K562 (cell line): ENCODE data around the gene IQUB. TPM values are rescaled to one million over a fixed set of nuclear protein-coding genes. Genes with fewer than 3 reads are reported as not detected.

Experiments used
- ATAC-seq: fragments of 200-7000 bp; cut with Tn5 transposase; 3 replicates; pipeline ENCODE4 v1.9.1; 2020; ENCODE audit warnings: moderate library complexity
- BruUV-seq: library from RNA; stranded (reverse); fragments of 400-500 nt; replicated peaks from 2 replicates; lab custom pipeline; 2021; lab: Mats Ljungman, UMichigan
- CTCF ChIA-PET: fragments of 300-600 bp; formaldehyde crosslinking; extraction: SDS; loops from one replicate; lab custom pipeline; 2021; ENCODE audit warnings: low intra/inter-chr PET ratio; lab: Yijun Ruan, JAX
- POLR2A ChIA-PET: fragments of 300-600, 350-650 bp; sonication (Branson Sonifier 250); formaldehyde crosslinking; extraction: SDS; loops from one replicate; lab custom pipeline; 2021; ENCODE audit warnings: antibody characterized with exemption, inconsistent platforms; lab: Yijun Ruan, JAX
- DNase-seq, 4 experiments: peaks; one replicate each; pipeline versions ENCODE4 v3.0.0 to v3.0.0-alpha.2; 2011 to 2018; ENCODE audit warnings: low spot score in 3 of 4, mixed read lengths in 3 of 4; ENCODE audit errors: extremely low read depth in 1 of 4
- FAIRE-seq: peaks from 2 replicates; lab custom pipeline; 2011; peaks lifted over from hg19 to GRCh38; lab: Jason Lieb, UNC
- H2AFZ ChIP-seq: 2 replicates; pipeline ENCODE4 v1.6.0; 2011; ENCODE audit warnings: low read depth, low read length, control low read depth, inconsistent platforms
- H3K27ac ChIP-seq: fragments of 200-600 bp; 3 replicates; pipeline ENCODE4 v1.8.0; 2011; ENCODE audit warnings: low read depth, mild to moderate bottlenecking, control low read depth, inconsistent platforms, low read length, moderate library complexity, mixed read lengths; ENCODE audit errors: extremely low read depth
- H3K27me3 ChIP-seq, 2 experiments: fragments of 300-600 bp in 1 of 2; 2 replicates in 1 of 2; 3 replicates in 1 of 2; pipeline versions ENCODE4 v1.6.0 to v1.8.0; 2011; ENCODE audit warnings: inconsistent platforms in 2 of 2, low read length in 2 of 2, mild to moderate bottlenecking in 1 of 2, mixed read lengths in 1 of 2, moderate library complexity in 1 of 2; ENCODE audit not compliant: control insufficient read depth in 2 of 2, insufficient read depth in 2 of 2
- H3K36me3 ChIP-seq: fragments of 300-600 bp; 3 replicates; pipeline ENCODE4 v1.8.0; 2011; ENCODE audit warnings: mild to moderate bottlenecking, low read length, inconsistent platforms; ENCODE audit not compliant: control insufficient read depth, insufficient read depth
- H3K4me1 ChIP-seq, 2 experiments: fragments of 200-600 bp in 1 of 2; replicated peaks in 1 of 2; 2 replicates in 1 of 2; 3 replicates in 1 of 2; pipeline versions ENCODE4 v1.5.1 to v1.8.0; 2011; ENCODE audit warnings: inconsistent platforms in 2 of 2, low read length in 2 of 2, mild to moderate bottlenecking in 1 of 2, mixed read lengths in 1 of 2, moderate library complexity in 1 of 2; ENCODE audit not compliant: control insufficient read depth in 2 of 2, insufficient read depth in 2 of 2
- H3K4me2 ChIP-seq: 2 replicates; pipeline ENCODE4 v1.6.1; 2011; ENCODE audit warnings: low read length, control low read depth, inconsistent platforms, mixed read lengths; ENCODE audit not compliant: insufficient read depth
- H3K4me3 ChIP-seq: fragments of 200-600 bp; sonication (generic), shearing (Covaris generic); 2 replicates; pipeline ENCODE4 v1.5.1; 2016; ENCODE audit warnings: control low read depth, inconsistent platforms
- H3K79me2 ChIP-seq: fragments of 200-600 bp; 3 replicates; pipeline ENCODE4 v1.8.0; 2011; ENCODE audit warnings: low read length, inconsistent platforms; ENCODE audit not compliant: control insufficient read depth, insufficient read depth
- H3K9ac ChIP-seq, 2 experiments: 2 replicates each; pipeline versions ENCODE4 v1.6.0 to v1.6.1; 2011; ENCODE audit warnings: low read depth in 2 of 2, low read length in 2 of 2, control low read depth in 1 of 2, inconsistent platforms in 1 of 2, mild to moderate bottlenecking in 1 of 2, mixed read lengths in 1 of 2; ENCODE audit not compliant: insufficient read depth in 1 of 2
- H3K9me1 ChIP-seq: one replicate; pipeline ENCODE4 v1.6.0; 2011; ENCODE audit warnings: inconsistent platforms, mild to moderate bottlenecking, low read length, moderate library complexity; ENCODE audit not compliant: control insufficient read depth, insufficient read depth
- H3K9me3 ChIP-seq: replicated peaks from 2 replicates; pipeline ENCODE4 v1.5.1; 2011; ENCODE audit warnings: low read depth, low read length, inconsistent platforms; ENCODE audit not compliant: control insufficient read depth, insufficient read depth
- H4K20me1 ChIP-seq: replicated peaks from 2 replicates; pipeline ENCODE4 v1.6.1; 2011; ENCODE audit warnings: low read length, inconsistent platforms, mixed read lengths; ENCODE audit not compliant: control insufficient read depth, insufficient read depth
- BRF1 ChIP-seq: IDR thresholded peaks from 3 replicates; pipeline ENCODE4 v1.6.1; 2011; ENCODE audit warnings: borderline replicate concordance, mild to moderate bottlenecking; ENCODE audit not compliant: insufficient read length; ENCODE audit errors: extremely low read depth
- KAT8 ChIP-seq: fragments of 450-650 bp; IDR thresholded peaks from 2 replicates; pipeline ENCODE4 v1.6.1; 2016; ENCODE audit warnings: low read depth, mild to moderate bottlenecking
- MCM7 ChIP-seq, 2 experiments: fragments of 450-650 bp; IDR thresholded peaks; 2 replicates each; pipeline ENCODE4 v1.6.1; 2016 to 2018
- MEF2D ChIP-seq: conservative IDR thresholded peaks from 2 replicates; pipeline ENCODE4 v1.6.1; 2016; ENCODE audit warnings: low read depth, missing genetic modification characterization, missing compliant biosample characterization
- MYC ChIP-seq, 2 experiments: fragments of 250-450 bp in 1 of 2; sonication (Bioruptor Pico) in 1 of 2; IDR thresholded peaks; 2 replicates each; pipeline versions ENCODE4 v1.5.1 to v1.6.1; 2012 to 2021; ENCODE audit warnings: low read depth in 2 of 2, borderline replicate concordance in 1 of 2, improper control_type of control experiment in 1 of 2, low read length in 1 of 2, mild to moderate bottlenecking in 1 of 2, moderate library complexity in 1 of 2
- NFE2L1 ChIP-seq: fragments of 450-650 bp; IDR thresholded peaks from 2 replicates; pipeline ENCODE4 v1.6.1; 2016; ENCODE audit warnings: missing genetic modification characterization, low read depth, mild to moderate bottlenecking, missing compliant biosample characterization, moderate library complexity, borderline replicate concordance
- RNF219 ChIP-seq: fragments of 250-450 bp; sonication (Bioruptor Pico); IDR thresholded peaks from 2 replicates; pipeline ENCODE4 v1.5.0; 2022; ENCODE audit warnings: mild to moderate bottlenecking
- SNAPC5 ChIP-seq: fragments of 250-450 bp; sonication (Bioruptor Pico); IDR thresholded peaks from 2 replicates; pipeline ENCODE4 v1.8.0; 2021; ENCODE audit warnings: moderate library complexity, mild to moderate bottlenecking, inconsistent platforms
- TBP ChIP-seq: optimal IDR thresholded peaks from 2 replicates; pipeline ENCODE3; 2011; ENCODE audit warnings: low read depth, low read length, improper control_type of control experiment
- XRCC5 ChIP-seq: fragments of 200-400 bp; formaldehyde crosslinking; IDR thresholded peaks from 2 replicates; pipeline ENCODE4 v1.6.1; 2017; ENCODE audit warnings: low read depth, mild to moderate bottlenecking, low read length
- ZC3H4 ChIP-seq: sonication (generic); formaldehyde crosslinking; IDR thresholded peaks from 2 replicates; pipeline ENCODE4 v1.9.0; 2021; ENCODE audit warnings: missing genetic modification reagents, borderline replicate concordance
- ZNF140 ChIP-seq: fragments of 250-450 bp; sonication (Bioruptor Pico); IDR thresholded peaks from 2 replicates; pipeline ENCODE4 v1.8.0; 2021; ENCODE audit warnings: moderate library complexity, mild to moderate bottlenecking, inconsistent platforms
- WGBS: fragments of 100-300 bp; shearing (Covaris generic); methylation state at CpG from one replicate; pipeline ENCODE4 v1.1.6; 2016; ENCODE audit warnings: low coverage, mixed read lengths; ENCODE audit not compliant: insufficient coverage; ENCODE audit errors: missing lambda C conversion rate; 5-methylcytosine and 5-hydroxymethylcytosine counted together
- in situ Hi-C: fragments of 300-500 bp; cut with MboI; formaldehyde crosslinking; loops from 4 replicates; pipeline ENCODE4 v1.15.0; 2018; ENCODE audit warnings: inconsistent platforms, mixed read lengths
- intact Hi-C: fragments of 100-400 bp; cut with micrococcal nuclease; formaldehyde crosslinking; loops from 2 replicates; pipeline ENCODE4 v1.14.2; 2022
- polyA plus RNA-seq, 8 experiments: library from polyadenylated mRNA; depleted of rRNA in 4 of 8; stranded (reverse) in 5 of 8; unstranded in 3 of 8; fragments of >200 nt; fragmentation: Nextera tagmentation in 2 of 8; fragmentation: Illumina TruSeq in 1 of 8; extraction: Ambion mirVana in 2 of 8; extraction: Trizol in 1 of 8; gene quantifications; 2 replicates each; pipeline versions ENCODE4 v1.2.1 to v1.2.3, GENCODE V29; 2011 to 2014; ENCODE audit warnings: inconsistent platforms in 1 of 8, missing spikeins in 1 of 8
- total RNA-seq, 7 experiments: library from RNA; depleted of rRNA in 6 of 7; stranded (reverse); fragments of >200 nt in 6 of 7; fragmentation: Illumina TruSeq in 2 of 7; extraction: Trizol in 2 of 7; gene quantifications; 2 replicates each; pipeline versions ENCODE4 v1.2.1 to v1.2.3, GENCODE V29; 2011 to 2021; ENCODE audit warnings: low replicate concordance in 1 of 7

The IQUB gene
- total and polyA plus RNA-seq, 9 of the 15 experiments (the other 6 are each of a cell fraction or from before 2014, with no cell fraction given) = 0.62 to 2.6 (median 1.4) TPM

- CTCF ChIA-PET = no interaction called here
- POLR2A ChIA-PET = no interaction called here
- no peaks in the 10 kb centered on the region for H4K20me1 ChIP-seq
- ATAC-seq (no peak), FAIRE-seq (no peak), DNase-seq (no peak)
- WGBS = under 1% methylated on average over 5 of the region's 5 CpGs
- BruUV-seq = no TSS peak
- no peaks in the 10 kb centered on the region for H3K36me3 ChIP-seq
- no peaks in the 10 kb centered on the region for H3K9me1 ChIP-seq
- H3K27me3 ChIP-seq = no peaks in the 10 kb centered on the region
- intact Hi-C loops = no loop called here
- H3K27ac ChIP-seq = no peak overlapping the region
- H3K9me3 ChIP-seq = no peaks in the 10 kb centered on the region
- TF ChIP-seq KAT8 = no peak
- no peak for TF ChIP-seq NFE2L1 (tag)
- TF ChIP-seq, all 486 proteins: peak for 0
- in situ Hi-C loops = no loop called here
- H3K4me2 ChIP-seq = no peak overlapping the region
- H3K79me2 ChIP-seq = no peaks in the 10 kb centered on the region
- H2AFZ ChIP-seq = no peak overlapping the region
- H3K9ac ChIP-seq = no peak overlapping the region
- H3K4me1 ChIP-seq = no peaks in the 10 kb centered on the region
- no peak overlapping the region for H3K4me3 ChIP-seq
Observed at GRCh38 chr7:123431075-123431614, 103.2 kb downstream of the IQUB start.

GRCh38 chr7:123425246-123425645 lies 109.1 kb downstream of the IQUB start:
- Histone ChIP-seq H3K4me3 (no peak overlapping the region), H3K27me3 (no peaks in the 10 kb centered on the region), H4K20me1 (no peaks in the 10 kb centered on the region), H3K9ac (no peak overlapping the region), H3K36me3 (no peaks in the 10 kb centered on the region), H3K9me1 (no peaks in the 10 kb centered on the region), H3K4me2 (no peak overlapping the region), H3K79me2 (no peaks in the 10 kb centered on the region), H3K27ac (no peak overlapping the region), H3K4me1 (no peaks in the 10 kb centered on the region), H2AFZ (no peak overlapping the region), H3K9me3 (no peaks in the 10 kb centered on the region)
- no peak for TF ChIP-seq ZNF140
- no peak for TF ChIP-seq TBP
- TF ChIP-seq SNAPC5 (CRISPR knock-in tag) = no peak
- TF ChIP-seq MEF2D (tag) = no peak
- no peak for TF ChIP-seq BRF1
- no peak for TF ChIP-seq XRCC5
- TF ChIP-seq RNF219 (CRISPR knock-in tag) = no peak
- no peak for TF ChIP-seq MCM7 (IDR thresholded peaks at IDR 0.05)
- TF ChIP-seq MYC (IDR thresholded peaks at IDR 0.05; ENCODE audit: low read depth, low read length) = no peak
- TF ChIP-seq MYC (CRISPR knock-in tag; IDR thresholded peaks at IDR 0.05; ENCODE audit: borderline replicate concordance, low read depth) = no peak
- TF ChIP-seq ZC3H4 (CRISPR knock-in tag) = no peak
- BruUV-seq = no TSS peak
- DNase-seq = no peak
- no peak for FAIRE-seq
- in situ Hi-C loops = no loop called here
- intact Hi-C loops = no loop called here
- POLR2A ChIA-PET = no interaction called here
- CTCF ChIA-PET = no interaction called here
- no peak for ATAC-seq
